B cell (primary cell): ENCODE data around the gene ATG4B. TPM values are rescaled to one million over a fixed set of nuclear protein-coding genes. Genes with fewer than 3 reads are reported as not detected.

Experiments used
- ATAC-seq: fragments of 200-7000 bp; cut with Tn5 transposase; one replicate; pipeline ENCODE4 v1.10.0; 2021; ENCODE audit warnings: low read depth, mild to moderate bottlenecking, moderate number of reproducible peaks, moderate library complexity
- CTCF ChIA-PET: fragments of 350-600 bp; sonication (Branson Sonifier 250); formaldehyde crosslinking; loops from one replicate; lab custom pipeline; 2021; ENCODE audit warnings: antibody characterized with exemption, inconsistent platforms; lab: Charles Lee
- POLR2A ChIA-PET: fragments of 350-600 bp; sonication (Branson Sonifier 250); formaldehyde crosslinking; loops from one replicate; lab custom pipeline; 2021; ENCODE audit warnings: antibody characterized with exemption; lab: Charles Lee
- DNase-seq: peaks from one replicate; pipeline ENCODE4 v3.0.0; 2013
- H2AFZ ChIP-seq: 2 replicates; pipeline ENCODE4 v1.6.1; 2012; ENCODE audit warnings: mild to moderate bottlenecking, low read depth, low read length; ENCODE audit not compliant: insufficient read depth, poor library complexity, severe bottlenecking
- H3K27ac ChIP-seq, 2 donors: 1 replicate in 1 of 2; 2 replicates in 1 of 2; pipeline ENCODE4 v1.5.1; 2012 to 2013; ENCODE audit warnings: low read length in 2 of 2, mild to moderate bottlenecking in 2 of 2, moderate library complexity in 1 of 2
- H3K27me3 ChIP-seq, 4 experiments: fragments of 200-600 bp in 1 of 4; sonication (generic) in 1 of 4; replicated peaks in 1 of 4; 1 replicate in 2 of 4; 2 replicates in 2 of 4; pipeline versions ENCODE4 v1.6.1 to v1.7.0; 2013 to 2016; ENCODE audit warnings: low read length in 3 of 4, mild to moderate bottlenecking in 2 of 4, mixed read lengths in 1 of 4, moderate library complexity in 1 of 4; ENCODE audit not compliant: insufficient read depth in 4 of 4, control insufficient read depth in 3 of 4; ENCODE audit errors: control extremely low read depth in 1 of 4
- H3K36me3 ChIP-seq, 2 experiments: replicated peaks in 1 of 2; 1 replicate in 1 of 2; 2 replicates in 1 of 2; pipeline versions ENCODE4 v1.6.1 to v1.7.1; 2013; ENCODE audit warnings: low read length in 1 of 2; ENCODE audit not compliant: insufficient read depth in 2 of 2, control insufficient read depth in 1 of 2; ENCODE audit errors: control extremely low read depth in 1 of 2, extremely low read depth in 1 of 2
- H3K4me1 ChIP-seq, 2 donors: fragments of 200-600 bp in 1 of 2; sonication (generic) in 1 of 2; 1 replicate in 1 of 2; 2 replicates in 1 of 2; pipeline versions ENCODE4 v1.5.1 to v1.6.1; 2013 to 2017; ENCODE audit warnings: low read length in 2 of 2; ENCODE audit not compliant: control insufficient read depth in 2 of 2, insufficient read depth in 2 of 2
- H3K4me2 ChIP-seq: replicated peaks from 2 replicates; pipeline ENCODE3; 2012; ENCODE audit warnings: mild to moderate bottlenecking, low read depth, low read length; ENCODE audit not compliant: poor library complexity, severe bottlenecking
- H3K4me3 ChIP-seq, 5 experiments: fragments of 200-600 bp in 1 of 5; sonication (generic) in 1 of 5; 1 replicate in 3 of 5; 2 replicates in 2 of 5; pipeline versions ENCODE4 v1.5.1 to v1.7.0; 2011 to 2016; ENCODE audit warnings: low read length in 4 of 5, mild to moderate bottlenecking in 4 of 5, low read depth in 2 of 5, control low read depth in 1 of 5, moderate library complexity in 1 of 5; ENCODE audit not compliant: insufficient read depth in 1 of 5; ENCODE audit errors: control extremely low read depth in 1 of 5, extremely low read depth in 1 of 5
- H3K79me2 ChIP-seq: fragments of 200-600 bp; sonication (generic); one replicate; pipeline ENCODE4 v1.6.0; 2016; ENCODE audit warnings: low read length; ENCODE audit not compliant: control insufficient read depth, insufficient read depth
- H3K9ac ChIP-seq: fragments of 200-600 bp; sonication (generic); 2 replicates; pipeline ENCODE4 v1.6.1; 2017; ENCODE audit warnings: mild to moderate bottlenecking, low read length, moderate library complexity
- H3K9me3 ChIP-seq, 3 donors: one replicate each; pipeline versions ENCODE4 v1.6.1 to v1.7.1; 2013; ENCODE audit warnings: low read length in 2 of 3; ENCODE audit not compliant: control insufficient read depth in 2 of 3, insufficient read depth in 1 of 3; ENCODE audit errors: control extremely low read depth in 1 of 3
- H4K20me1 ChIP-seq: 2 replicates; pipeline ENCODE4 v1.6.0; 2012; ENCODE audit warnings: mild to moderate bottlenecking, low read length; ENCODE audit not compliant: insufficient read depth, control insufficient read depth, poor library complexity, severe bottlenecking
- H3K27ac Mint-ChIP-seq: one replicate; pipeline ENCODE4 v1.8.0; 2021; ENCODE audit warnings: mixed read lengths
- H3K27me3 Mint-ChIP-seq: one replicate; pipeline ENCODE4 v1.8.0; 2021; ENCODE audit warnings: mixed read lengths
- H3K4me1 Mint-ChIP-seq: one replicate; pipeline ENCODE4 v1.8.0; 2021; ENCODE audit warnings: mixed read lengths
- H3K4me3 Mint-ChIP-seq: one replicate; pipeline ENCODE4 v1.8.0; 2021; ENCODE audit warnings: mixed read lengths
- H3K9me3 Mint-ChIP-seq: one replicate; pipeline ENCODE4 v1.8.0; 2022; ENCODE audit warnings: mixed read lengths; ENCODE audit not compliant: insufficient read depth
- CTCF ChIP-seq: fragments of 200-600 bp; IDR thresholded peaks from one replicate; pipeline ENCODE4 v1.8.0; 2022; ENCODE audit warnings: antibody characterized with exemption, mild to moderate bottlenecking
- EZH2 ChIP-seq: IDR thresholded peaks from 2 replicates; pipeline ENCODE4 v1.6.1; 2012; ENCODE audit warnings: borderline replicate concordance, low read depth, mild to moderate bottlenecking, moderate library complexity, low read length; ENCODE audit not compliant: insufficient read depth, poor library complexity, severe bottlenecking
- WGBS: methylation state at CpG from one replicate; pipeline ENCODE4 v1.1.5; 2013; ENCODE audit warnings: missing lambda C conversion rate; ENCODE audit not compliant: insufficient coverage; 5-methylcytosine and 5-hydroxymethylcytosine counted together
- intact Hi-C: fragments of 100-400 bp; cut with micrococcal nuclease; formaldehyde crosslinking; loops from one replicate; pipeline ENCODE4 v1.10.0; 2022
- polyA plus RNA-seq: library from polyadenylated mRNA; depleted of rRNA; stranded (reverse); fragments of >200 nt; gene quantifications from 2 replicates; pipeline ENCODE4 v1.2.3, GENCODE V29; 2012
- total RNA-seq, 2 donors: library from RNA; stranded (reverse); fragments of 120-200 nt in 1 of 2; gene quantifications; 1 replicate in 1 of 2; 2 replicates in 1 of 2; pipeline versions ENCODE4 v1.2.3 to v1.2.4, GENCODE V29; 2013 to 2022

The ATG4B gene
- total and polyA plus RNA-seq, 2 donors (not counting 1 experiment from before 2014, with no cell fraction given), result 130 TPM

DNA sequence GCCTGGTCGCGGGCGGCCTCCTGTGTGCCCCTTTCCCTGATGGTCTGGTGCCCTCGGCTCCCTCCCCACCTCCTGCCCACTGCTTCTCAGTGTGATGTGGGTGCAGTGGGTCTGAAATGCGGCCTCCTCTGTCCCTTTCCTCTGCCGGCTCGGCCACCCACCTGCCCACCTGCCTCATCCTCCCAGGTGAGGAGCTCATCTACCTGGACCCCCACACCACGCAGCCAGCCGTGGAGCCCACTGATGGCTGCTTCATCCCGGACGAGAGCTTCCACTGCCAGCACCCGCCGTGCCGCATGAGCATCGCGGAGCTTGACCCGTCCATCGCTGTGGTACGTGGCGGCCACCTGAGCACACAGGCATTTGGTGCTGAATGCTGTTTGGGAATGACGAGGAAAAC lies 30.9 kb downstream of the ATG4B start:
- H3K27ac ChIP-seq, result no peak overlapping the region
- CTCF ChIA-PET, result no interaction called here
- H3K27ac Mint-ChIP-seq, result no peak overlapping the region

DNA sequence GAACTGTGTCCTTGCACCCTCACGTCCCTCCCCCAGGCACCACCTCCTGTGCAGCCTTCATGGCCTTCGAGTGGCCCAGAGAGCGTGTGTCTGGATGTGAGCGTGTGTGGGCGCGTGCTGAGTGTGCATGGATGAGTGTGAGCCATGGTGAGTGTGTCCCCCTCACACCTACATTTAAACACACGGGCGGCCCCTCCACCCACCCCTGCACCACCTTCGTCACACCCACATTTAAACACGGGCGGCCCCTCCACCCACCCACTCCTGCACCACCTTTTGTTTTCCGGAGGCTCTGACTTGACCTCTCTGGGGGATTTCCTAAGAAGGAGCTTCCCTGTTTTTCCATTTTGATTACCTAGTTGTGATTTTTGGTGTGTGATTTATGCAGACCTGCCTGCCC lies 31.3 kb downstream of the ATG4B start:
- no CpG with 5 or more reads among the region's 12 CpGs for WGBS
- H3K4me1 ChIP-seq, result no peaks in the 10 kb centered on the region
- H3K36me3 ChIP-seq, result peaks cover 0 to 34% of the 10 kb centered on the region in 2 experiments

More for the DNA sequence above, 30.9 kb downstream of the ATG4B start:
- H3K4me3 Mint-ChIP-seq, result no peak overlapping the region
- Histone ChIP-seq H3K4me1 (no peaks in the 10 kb centered on the region), H3K4me2 (no peak overlapping the region), H3K27me3 (no peaks in the 10 kb centered on the region), H3K79me2 (no peaks in the 10 kb centered on the region), H3K9ac (no peak overlapping the region), H3K9me3 (no peaks in the 10 kb centered on the region), H4K20me1 (no peaks in the 10 kb centered on the region), H3K4me3 (no peak overlapping the region), H3K36me3 (peaks cover 0 to 34% of the 10 kb centered on the region in 2 experiments), H2AFZ (no peak overlapping the region)
- WGBS, result 98% methylated on average over 21 of the region's 21 CpGs
- POLR2A ChIA-PET, result no interaction called here
- H3K9me3 Mint-ChIP-seq, result no peaks in the 10 kb centered on the region
- no peak for ATAC-seq
- no peaks in the 10 kb centered on the region for H3K27me3 Mint-ChIP-seq
- DNase-seq, result no peak
- intact Hi-C loops, result no loop called here
- TF ChIP-seq CTCF, result no peak
- TF ChIP-seq EZH2, result no peak
- no peaks in the 10 kb centered on the region for H3K4me1 Mint-ChIP-seq

More for the DNA sequence above, 31.3 kb downstream of the ATG4B start:
- Mint-ChIP-seq H3K4me3 (no peak overlapping the region), H3K4me1 (no peaks in the 10 kb centered on the region), H3K27ac (no peak overlapping the region), H3K9me3 (no peaks in the 10 kb centered on the region), H3K27me3 (no peaks in the 10 kb centered on the region)
- Histone ChIP-seq H2AFZ (no peak overlapping the region), H3K27ac (no peak overlapping the region), H3K79me2 (no peaks in the 10 kb centered on the region), H3K9me3 (no peaks in the 10 kb centered on the region), H3K4me2 (no peak overlapping the region), H3K27me3 (no peaks in the 10 kb centered on the region), H3K9ac (no peak overlapping the region), H3K4me3 (no peak overlapping the region), H4K20me1 (no peaks in the 10 kb centered on the region)
- TF ChIP-seq CTCF (no peak), EZH2 (no peak)
- intact Hi-C loops, result no loop called here
- ChIA-PET POLR2A (no interaction called here), CTCF (no interaction called here)
- DNase-seq, result no peak
- no peak for ATAC-seq
